CD4-positive, CD25-positive, alpha-beta regulatory T cell (primary cell): ENCODE results near the gene CCDC175. TPM values are rescaled to one million over a fixed set of nuclear protein-coding genes. Genes with fewer than 3 reads are reported as not detected.

Source experiments
- ATAC-seq, 2 donors: fragments of 150-1000 bp; cut with Tn5 transposase; one replicate each; pipeline ENCODE4 v1.10.0; 2021; ENCODE audit warnings: low read depth in 2 of 2, moderate number of reproducible peaks in 2 of 2, moderate library complexity in 1 of 2
- DNase-seq, 3 donors: peaks; one replicate each; pipeline versions ENCODE4 v3.0.0 to v3.0.0-alpha.2; 2012 to 2022; ENCODE audit warnings: mixed read lengths in 1 of 3
- H3K27ac ChIP-seq: one replicate; pipeline ENCODE4 v1.7.0; 2013; ENCODE audit warnings: mild to moderate bottlenecking, low read length; ENCODE audit not compliant: insufficient read depth, poor library complexity, severe bottlenecking
- H3K27me3 ChIP-seq: one replicate; pipeline ENCODE4 v1.7.0; 2013; ENCODE audit warnings: low read length; ENCODE audit not compliant: control insufficient read depth, insufficient read depth
- H3K36me3 ChIP-seq: one replicate; pipeline ENCODE4 v1.7.0; 2013; ENCODE audit warnings: mild to moderate bottlenecking, low read length, moderate library complexity; ENCODE audit not compliant: control insufficient read depth, insufficient read depth
- H3K4me1 ChIP-seq: 2 replicates; pipeline ENCODE4 v1.7.0; 2013; ENCODE audit warnings: mild to moderate bottlenecking, low read length; ENCODE audit not compliant: insufficient read depth, control insufficient read depth, poor library complexity, severe bottlenecking
- H3K4me3 ChIP-seq: one replicate; pipeline ENCODE4 v1.7.0; 2013; ENCODE audit warnings: low read depth, mild to moderate bottlenecking, low read length, moderate library complexity
- H3K9me3 ChIP-seq, 2 experiments: 1 replicate in 1 of 2; 2 replicates in 1 of 2; pipeline ENCODE4 v1.7.0; 2013; ENCODE audit warnings: low read length in 2 of 2, mild to moderate bottlenecking in 1 of 2, moderate library complexity in 1 of 2; ENCODE audit not compliant: control insufficient read depth in 2 of 2
- H3K27ac Mint-ChIP-seq, 3 donors: one replicate each; pipeline ENCODE4 v1.8.0; 2020 to 2022; ENCODE audit warnings: mild to moderate bottlenecking in 3 of 3, mixed read lengths in 3 of 3, moderate library complexity in 2 of 3
- H3K27me3 Mint-ChIP-seq: one replicate; pipeline ENCODE4 v1.8.0; 2022; ENCODE audit warnings: mild to moderate bottlenecking, mixed read lengths
- H3K36me3 Mint-ChIP-seq: one replicate; pipeline ENCODE4 v1.8.0; 2020; ENCODE audit warnings: mixed read lengths
- H3K4me1 Mint-ChIP-seq, 4 donors: one replicate each; pipeline ENCODE4 v1.8.0; 2020 to 2022; ENCODE audit warnings: mixed read lengths in 4 of 4, mild to moderate bottlenecking in 1 of 4
- H3K4me3 Mint-ChIP-seq, 4 donors: one replicate each; pipeline ENCODE4 v1.8.0; 2020 to 2022; ENCODE audit warnings: mild to moderate bottlenecking in 4 of 4, mixed read lengths in 4 of 4, moderate library complexity in 3 of 4
- H3K9me3 Mint-ChIP-seq, 7 donors: one replicate each; pipeline ENCODE4 v1.8.0; 2020 to 2022; ENCODE audit warnings: mixed read lengths in 7 of 7, mild to moderate bottlenecking in 3 of 7, moderate library complexity in 2 of 7
- polyA plus RNA-seq, 4 donors: library from polyadenylated mRNA; unstranded; fragments of 300-500 nt; fragmentation: Illumina TruSeq; gene quantifications; one replicate each; pipeline ENCODE4 v1.2.3, GENCODE V29; 2021
- total RNA-seq: library from RNA; stranded (reverse); gene quantifications from one replicate; pipeline ENCODE4 v1.2.3, GENCODE V29; 2022

Gene CCDC175
- total and polyA plus RNA-seq, 5 donors from 2014 or later = 0.22 TPM; not detected in 4

- H3K4me1 ChIP-seq = peaks cover 6% of the 10 kb centered on the region
- Mint-ChIP-seq H3K27ac (no peak overlapping the region), H3K9me3 (peaks cover 0 to 3% (median 0%) of the 10 kb centered on the region in 7 donors)
Measured at GRCh38 chr14:59510001-59510400, 66.6 kb downstream of the CCDC175 start.

GRCh38 chr14:59509101-59509500, 67.5 kb downstream of the CCDC175 start:
- peaks cover 6 to 10% (median 8%) of the 10 kb centered on the region in 4 donors for H3K4me1 Mint-ChIP-seq
- peaks cover 4% of the 10 kb centered on the region for H3K27me3 ChIP-seq
- no peak overlapping the region for H3K4me3 Mint-ChIP-seq
- H3K27me3 Mint-ChIP-seq = peaks cover 7% of the 10 kb centered on the region
- peaks cover 0 to 3% (median 0%) of the 10 kb centered on the region in 7 donors for H3K9me3 Mint-ChIP-seq
- no peak for ATAC-seq
- H3K36me3 Mint-ChIP-seq = peaks cover 2% of the 10 kb centered on the region
- H3K36me3 ChIP-seq = no peaks in the 10 kb centered on the region
- H3K4me3 ChIP-seq = no peak overlapping the region
- peaks cover 11% of the 10 kb centered on the region for H3K4me1 ChIP-seq
- H3K27ac ChIP-seq = no peak overlapping the region
- DNase-seq = no peak
- H3K27ac Mint-ChIP-seq = no peak overlapping the region
- no peaks in the 10 kb centered on the region for H3K9me3 ChIP-seq

More at GRCh38 chr14:59510001-59510400, 66.6 kb downstream of the CCDC175 start:
- ATAC-seq (no peak), DNase-seq (no peak)
- Mint-ChIP-seq H3K4me3 (no peak overlapping the region), H3K36me3 (no peaks in the 10 kb centered on the region), H3K27me3 (peaks cover 14% of the 10 kb centered on the region), H3K4me1 (peaks cover 0 to 1% (median under 1%) of the 10 kb centered on the region in 4 donors)
- H3K9me3 ChIP-seq = no peaks in the 10 kb centered on the region
- no peak overlapping the region for H3K4me3 ChIP-seq
- H3K36me3 ChIP-seq = no peaks in the 10 kb centered on the region
- H3K27me3 ChIP-seq = peaks cover 4% of the 10 kb centered on the region
- no peak overlapping the region for H3K27ac ChIP-seq

- Histone ChIP-seq H3K27me3 (peaks cover 4% of the 10 kb centered on the region), H3K36me3 (peaks cover 4% of the 10 kb centered on the region), H3K4me1 (peaks cover 11% of the 10 kb centered on the region), H3K4me3 (no peak overlapping the region), H3K9me3 (no peaks in the 10 kb centered on the region), H3K27ac (no peak overlapping the region)
- H3K4me3 Mint-ChIP-seq = no peak overlapping the region
- H3K27me3 Mint-ChIP-seq = peaks cover 7% of the 10 kb centered on the region
- peaks cover 12 to 21% (median 13%) of the 10 kb centered on the region in 4 donors for H3K4me1 Mint-ChIP-seq
- peaks cover 0 to 1% (median 0%) of the 10 kb centered on the region in 7 donors for H3K9me3 Mint-ChIP-seq
- no peak for DNase-seq
- no peak overlapping the region for H3K27ac Mint-ChIP-seq
- H3K36me3 Mint-ChIP-seq = peaks cover 11% of the 10 kb centered on the region
- no peak for ATAC-seq
Measured at GRCh38 chr14:59507752-59508103, 68.9 kb downstream of the CCDC175 start.

GRCh38 chr14:59507063-59507751, 69.4 kb downstream of the CCDC175 start:
- peaks cover 0 to 1% (median 0%) of the 10 kb centered on the region in 7 donors for H3K9me3 Mint-ChIP-seq
- H3K4me1 Mint-ChIP-seq = peaks cover 12 to 24% (median 16%) of the 10 kb centered on the region in 4 donors
- no peak overlapping the region for H3K27ac Mint-ChIP-seq

GRCh38 chr14:59503256-59503655, 73.4 kb downstream of the CCDC175 start:
- H3K27ac ChIP-seq = no peak overlapping the region
- no peak overlapping the region for H3K4me3 ChIP-seq
- DNase-seq (no peak), ATAC-seq (no peak)
- no peak overlapping the region for H3K27ac Mint-ChIP-seq
- H3K9me3 Mint-ChIP-seq = no peaks in the 10 kb centered on the region
- H3K9me3 ChIP-seq = no peaks in the 10 kb centered on the region
- peaks cover 11% of the 10 kb centered on the region for H3K4me1 ChIP-seq
- no peaks in the 10 kb centered on the region for H3K27me3 Mint-ChIP-seq
- H3K4me1 Mint-ChIP-seq = peaks cover 16 to 27% (median 20%) of the 10 kb centered on the region in 4 donors
- H3K36me3 Mint-ChIP-seq = peaks cover 20% of the 10 kb centered on the region
- H3K27me3 ChIP-seq = no peaks in the 10 kb centered on the region
- H3K4me3 Mint-ChIP-seq = no peak overlapping the region
- peaks cover 16% of the 10 kb centered on the region for H3K36me3 ChIP-seq

More at GRCh38 chr14:59507063-59507751, 69.4 kb downstream of the CCDC175 start:
- peaks cover 11% of the 10 kb centered on the region for H3K4me1 ChIP-seq
- Mint-ChIP-seq H3K27me3 (peaks cover 7% of the 10 kb centered on the region), H3K4me3 (no peak overlapping the region), H3K36me3 (peaks cover 14% of the 10 kb centered on the region)
- peaks cover 4% of the 10 kb centered on the region for H3K36me3 ChIP-seq
- no peaks in the 10 kb centered on the region for H3K9me3 ChIP-seq
- DNase-seq (peak; percentile 5 to 53 (median 28)), ATAC-seq (peak; percentile 66 to 71)
- no peak overlapping the region for H3K27ac ChIP-seq
- no peak overlapping the region for H3K4me3 ChIP-seq
- peaks cover 4% of the 10 kb centered on the region for H3K27me3 ChIP-seq

- Histone ChIP-seq H3K27ac (no peak overlapping the region), H3K4me3 (no peak overlapping the region), H3K27me3 (no peaks in the 10 kb centered on the region), H3K9me3 (no peaks in the 10 kb centered on the region), H3K4me1 (peaks cover 11% of the 10 kb centered on the region), H3K36me3 (peaks cover 29% of the 10 kb centered on the region)
- H3K9me3 Mint-ChIP-seq = no peaks in the 10 kb centered on the region
- no peak for DNase-seq
- peaks cover 27 to 32% (median 31%) of the 10 kb centered on the region in 4 donors for H3K4me1 Mint-ChIP-seq
- H3K27me3 Mint-ChIP-seq = no peaks in the 10 kb centered on the region
- no peak overlapping the region for H3K4me3 Mint-ChIP-seq
- no peak overlapping the region for H3K27ac Mint-ChIP-seq
- H3K36me3 Mint-ChIP-seq = peaks cover 30% of the 10 kb centered on the region
- no peak for ATAC-seq
Measured at GRCh38 chr14:59500732-59501131, 75.9 kb downstream of the CCDC175 start.

GRCh38 chr14:59492384-59492783, 84.2 kb downstream of the CCDC175 start:
- Mint-ChIP-seq H3K4me3 (no peak overlapping the region), H3K27ac (peak overlapping the region in 1 of 3 donors; percentile 38), H3K27me3 (no peaks in the 10 kb centered on the region), H3K9me3 (no peaks in the 10 kb centered on the region), H3K4me1 (peaks cover 31 to 54% (median 42%) of the 10 kb centered on the region in 4 donors), H3K36me3 (peaks cover 59% of the 10 kb centered on the region)
- ATAC-seq = no peak
- no peaks in the 10 kb centered on the region for H3K27me3 ChIP-seq
- H3K9me3 ChIP-seq = no peaks in the 10 kb centered on the region
- peaks cover 5% of the 10 kb centered on the region for H3K4me1 ChIP-seq
- H3K27ac ChIP-seq = no peak overlapping the region
- H3K36me3 ChIP-seq = peaks cover 78% of the 10 kb centered on the region
- H3K4me3 ChIP-seq = no peak overlapping the region
- DNase-seq = no peak

- Mint-ChIP-seq H3K4me3 (no peak overlapping the region), H3K4me1 (peaks cover 35 to 48% (median 44%) of the 10 kb centered on the region in 4 donors), H3K27ac (peak overlapping the region in 2 of 3 donors; percentile 72 to 84), H3K27me3 (no peaks in the 10 kb centered on the region), H3K9me3 (no peaks in the 10 kb centered on the region), H3K36me3 (peaks cover 54% of the 10 kb centered on the region)
- H3K27ac ChIP-seq = no peak overlapping the region
- H3K9me3 ChIP-seq = no peaks in the 10 kb centered on the region
- DNase-seq = no peak
- H3K27me3 ChIP-seq = no peaks in the 10 kb centered on the region
- no peak for ATAC-seq
- peaks cover 18% of the 10 kb centered on the region for H3K4me1 ChIP-seq
- peaks cover 68% of the 10 kb centered on the region for H3K36me3 ChIP-seq
- H3K4me3 ChIP-seq = no peak overlapping the region
Measured at GRCh38 chr14:59490756-59491155, 85.9 kb downstream of the CCDC175 start.
